HS-27A (cell line): Measurements from ENCODE around the gene MAPK7.

Experiments used
- DNase-seq: peaks from one replicate; pipeline ENCODE4 v3.0.0-alpha.2; 2012; ENCODE audit warnings: low read depth, missing footprints

The MAPK7 gene

DNA sequence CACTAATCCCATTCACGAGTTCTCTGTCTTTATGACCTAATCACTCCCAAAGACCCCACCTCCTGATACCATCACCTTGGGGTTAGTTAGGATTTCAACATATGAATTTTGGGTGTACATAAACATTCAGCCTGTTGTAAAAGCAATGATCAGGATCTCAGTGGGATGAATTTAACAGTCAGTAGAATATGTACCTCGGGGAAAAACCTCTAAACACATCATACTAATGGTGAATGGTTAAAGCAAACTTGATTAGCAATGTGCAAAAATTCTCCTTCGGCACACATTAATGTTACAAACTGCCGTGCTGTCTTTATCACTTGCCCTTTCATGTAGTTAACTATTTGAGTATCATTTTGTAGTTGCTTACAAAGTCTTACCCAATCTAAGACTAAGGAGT is 42.9 kb downstream of the MAPK7 start:
- DNase-seq: no peak

DNA sequence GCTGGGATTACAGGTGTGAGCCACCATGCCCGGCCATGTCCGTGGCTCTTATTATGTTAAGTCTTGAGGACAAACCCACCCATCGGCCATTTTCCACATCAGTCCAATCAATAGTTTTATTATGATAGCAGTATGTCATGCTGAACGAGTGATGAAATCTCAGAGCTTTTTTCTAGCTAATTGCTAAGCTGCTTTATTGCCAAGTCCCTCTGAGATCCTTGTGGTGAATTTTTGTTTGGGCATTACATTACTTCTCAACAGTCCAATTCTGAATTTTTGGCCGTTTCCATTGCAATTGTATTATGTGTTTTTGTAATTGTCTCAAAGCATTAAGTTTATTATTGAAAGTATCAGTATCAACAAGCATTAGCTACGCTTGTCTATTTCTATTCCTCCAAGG is 43.6 kb downstream of the MAPK7 start:
- DNase-seq: no peak

DNA sequence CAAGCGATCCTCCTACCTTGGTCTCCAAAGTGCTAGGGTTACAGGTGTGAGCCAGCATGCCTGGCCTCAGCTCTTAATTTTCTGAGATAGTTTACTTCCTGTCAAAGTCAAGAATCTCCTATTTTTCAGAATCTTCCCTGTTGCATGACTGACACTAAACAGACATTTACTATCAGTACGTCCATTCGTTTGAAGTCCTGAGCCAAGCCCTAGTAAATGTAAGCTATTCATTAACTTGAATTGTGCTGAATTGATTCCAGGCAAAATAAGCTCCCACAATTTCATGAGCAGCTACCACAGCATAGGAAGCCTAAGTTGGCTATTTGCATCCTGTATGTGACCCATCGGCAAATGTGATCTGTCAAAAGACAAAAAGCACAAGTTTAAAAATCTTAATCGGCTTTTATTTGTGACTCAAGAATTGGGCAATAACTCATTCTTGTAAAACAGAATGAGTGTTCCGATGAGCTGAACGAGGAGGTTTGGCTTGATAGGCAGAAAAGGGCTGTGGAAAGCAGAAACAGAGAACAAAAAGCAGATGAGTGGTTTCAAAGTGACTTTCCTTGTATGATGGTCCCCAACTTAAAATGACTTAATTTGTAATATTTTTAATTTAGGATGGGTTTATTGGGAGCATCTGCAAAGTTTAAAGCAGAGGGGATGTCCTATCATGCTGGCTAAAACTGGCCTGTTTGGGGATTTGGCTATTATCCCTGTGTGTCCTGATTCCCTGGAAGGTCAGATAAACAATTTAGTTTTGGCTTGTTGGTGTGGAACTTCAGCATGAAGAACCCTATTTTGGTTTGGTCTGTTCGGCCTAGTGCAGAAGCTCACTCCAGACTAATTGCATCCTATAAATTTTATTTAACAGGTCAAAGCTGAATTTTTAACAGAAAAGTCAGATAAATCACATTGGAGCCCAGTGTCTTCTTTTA is 46.9 kb downstream of the MAPK7 start:
- no peak for DNase-seq

DNA sequence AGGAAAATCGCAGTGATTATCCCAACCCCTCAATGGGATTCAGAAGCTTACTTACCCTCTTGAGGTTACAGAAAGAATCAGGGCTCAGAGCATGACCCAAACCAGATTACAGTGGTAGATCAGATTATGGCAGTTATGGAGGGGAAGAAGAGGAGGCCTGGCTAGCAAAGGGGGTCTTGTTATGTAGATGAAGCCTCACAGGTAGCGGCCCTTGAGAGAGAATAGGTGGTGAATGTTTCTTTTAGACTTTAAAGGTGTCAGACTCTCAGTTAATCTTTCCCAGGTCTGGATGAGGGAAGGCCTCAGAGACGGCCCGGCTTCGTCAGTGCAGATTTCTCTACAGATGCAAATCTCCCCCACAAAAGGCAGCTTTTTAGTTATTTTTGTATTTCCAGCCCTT is 48.3 kb downstream of the MAPK7 start:
- no peak for DNase-seq

DNA sequence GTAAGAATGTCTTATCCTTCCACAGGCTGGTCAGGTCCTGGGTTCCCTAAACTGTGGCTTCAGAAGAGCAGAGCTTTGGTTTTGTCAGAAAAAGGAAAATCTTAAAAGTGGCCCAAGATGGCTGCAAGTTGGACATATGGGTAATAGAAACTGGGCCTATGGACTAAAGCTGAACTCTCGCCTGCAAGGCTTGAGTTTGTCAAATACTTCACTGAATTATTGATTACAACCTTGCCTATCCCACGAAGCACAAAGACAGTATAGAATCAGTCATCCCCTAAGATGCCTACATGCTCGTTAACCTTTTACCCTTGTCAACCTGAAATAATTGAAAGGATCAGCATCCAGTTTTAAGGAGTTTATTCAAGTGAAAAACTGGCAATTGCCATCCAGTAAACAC is 53.4 kb downstream of the MAPK7 start:
- DNase-seq: no peak
